H1 (cell line): ENCODE results near the gene C19orf85. TPM values are rescaled to one million over a fixed set of nuclear protein-coding genes. Genes with fewer than 3 reads are reported as not detected.
A peak's percentile ranks its signal among the peaks of the same experiment; 100 is the strongest.

Experiments
- CTCF ChIA-PET: fragments of 300-600 bp; sonication (Branson Sonifier 250); formaldehyde crosslinking; loops from one replicate; lab custom pipeline; 2021; ENCODE audit not compliant: partially characterized antibody; lab: Charles Lee
- POLR2A ChIA-PET: fragments of 300-600 bp; sonication (Branson Sonifier 250); formaldehyde crosslinking; loops from one replicate; lab custom pipeline; 2021; ENCODE audit warnings: inconsistent platforms; ENCODE audit not compliant: partially characterized antibody; lab: Charles Lee
- DNase-seq, 2 experiments: peaks; one replicate each; pipeline versions ENCODE4 v3.0.0 to v3.0.0-alpha.2; 2010 to 2022; ENCODE audit warnings: low spot score in 2 of 2, low read depth in 1 of 2, mixed read lengths in 1 of 2
- FAIRE-seq: peaks from 2 replicates; lab custom pipeline; 2011; peaks lifted over from hg19 to GRCh38; lab: Jason Lieb, UNC
- H2AFZ ChIP-seq: 2 replicates; pipeline ENCODE4 v1.8.1; 2012; ENCODE audit warnings: low read length, inconsistent platforms
- H2AK5ac ChIP-seq: 2 replicates; pipeline ENCODE4 v1.6.1; 2013; ENCODE audit warnings: low read depth, low read length
- H2BK120ac ChIP-seq: replicated peaks from 2 replicates; pipeline ENCODE3; 2013; ENCODE audit warnings: low read depth, low read length, inconsistent platforms
- H2BK12ac ChIP-seq: 2 replicates; pipeline ENCODE4 v1.6.1; 2013; ENCODE audit warnings: low read depth, low read length
- H2BK15ac ChIP-seq: 2 replicates; pipeline ENCODE4 v1.6.1; 2013; ENCODE audit warnings: low read length
- H2BK20ac ChIP-seq: 2 replicates; pipeline ENCODE4 v1.6.1; 2013; ENCODE audit warnings: low read length
- H2BK5ac ChIP-seq: 2 replicates; pipeline ENCODE4 v1.6.1; 2013; ENCODE audit warnings: low read depth, low read length
- H3K14ac ChIP-seq: 2 replicates; pipeline ENCODE4 v1.6.1; 2013; ENCODE audit warnings: inconsistent platforms; ENCODE audit not compliant: insufficient read length
- H3K18ac ChIP-seq: 2 replicates; pipeline ENCODE4 v1.6.1; 2013; ENCODE audit warnings: low read length; ENCODE audit errors: extremely low read depth
- H3K23ac ChIP-seq: 2 replicates; pipeline ENCODE4 v1.6.1; 2013; ENCODE audit warnings: inconsistent platforms; ENCODE audit not compliant: insufficient read length
- H3K23me2 ChIP-seq: 2 replicates; pipeline ENCODE4 v1.6.1; 2013; ENCODE audit warnings: low read depth, low read length
- H3K27ac ChIP-seq: 2 replicates; pipeline ENCODE4 v1.6.1; 2011; ENCODE audit warnings: low read depth, low read length, inconsistent platforms
- H3K27me3 ChIP-seq, 4 experiments: replicated peaks in 1 of 4; 1 replicate in 1 of 4; 2 replicates in 3 of 4; pipeline versions ENCODE4 v1.6.1 to v1.8.1; 2011 to 2013; ENCODE audit warnings: low read length in 3 of 4, mild to moderate bottlenecking in 3 of 4, inconsistent platforms in 2 of 4, mixed read lengths in 2 of 4, moderate library complexity in 1 of 4; ENCODE audit not compliant: control insufficient read depth in 3 of 4, insufficient read depth in 3 of 4; ENCODE audit errors: extremely low read depth in 1 of 4
- H3K36me3 ChIP-seq, 4 experiments: 2 replicates each; pipeline versions ENCODE4 v1.6.1 to v1.8.1; 2011 to 2013; ENCODE audit warnings: mild to moderate bottlenecking in 4 of 4, low read length in 3 of 4, moderate library complexity in 2 of 4, control low read depth in 1 of 4, inconsistent platforms in 1 of 4; ENCODE audit not compliant: insufficient read depth in 4 of 4, control insufficient read depth in 2 of 4
- H3K4ac ChIP-seq: replicated peaks from 2 replicates; pipeline ENCODE3; 2013; ENCODE audit warnings: low read length, low read depth, mixed read lengths, inconsistent platforms; ENCODE audit not compliant: insufficient read length
- H3K4me1 ChIP-seq, 4 experiments: replicated peaks in 1 of 4; 1 replicate in 1 of 4; 2 replicates in 3 of 4; pipeline versions ENCODE4 v1.6.1 to v1.8.1; 2011 to 2013; ENCODE audit warnings: low read length in 3 of 4, inconsistent platforms in 2 of 4, mixed read lengths in 1 of 4; ENCODE audit not compliant: insufficient read depth in 4 of 4, control insufficient read depth in 3 of 4
- H3K4me2 ChIP-seq, 2 experiments: 2 replicates each; pipeline versions ENCODE4 v1.6.1 to v1.8.1; 2011 to 2013; ENCODE audit warnings: low read depth in 2 of 2, low read length in 2 of 2, control low read depth in 1 of 2, inconsistent platforms in 1 of 2, mild to moderate bottlenecking in 1 of 2; ENCODE audit not compliant: insufficient read depth in 1 of 2
- H3K4me3 ChIP-seq, 4 experiments: fragments of 200-600, 300-600 bp in 1 of 4; sonication (generic), shearing (Covaris generic), sonication (Bioruptor Twin) in 1 of 4; 2 replicates each; pipeline versions ENCODE4 v1.5.1 to v1.8.1; 2011 to 2016; ENCODE audit warnings: low read length in 4 of 4, low read depth in 3 of 4, control low read depth in 2 of 4, inconsistent platforms in 2 of 4, mild to moderate bottlenecking in 2 of 4, mixed read lengths in 1 of 4, moderate library complexity in 1 of 4; ENCODE audit not compliant: insufficient read depth in 2 of 4; ENCODE audit errors: extremely low read depth in 1 of 4
- H3K56ac ChIP-seq: replicated peaks from 2 replicates; pipeline ENCODE3; 2013; ENCODE audit warnings: low read depth, mild to moderate bottlenecking, mixed read lengths, low read length, inconsistent platforms; ENCODE audit not compliant: insufficient read length
- H3K79me1 ChIP-seq: 2 replicates; pipeline ENCODE4 v1.6.1; 2013; ENCODE audit warnings: low read depth, low read length, control low read depth
- H3K79me2 ChIP-seq, 2 experiments: 2 replicates each; pipeline versions ENCODE4 v1.6.1 to v1.8.1; 2012 to 2013; ENCODE audit warnings: low read length in 2 of 2, mild to moderate bottlenecking in 2 of 2, inconsistent platforms in 1 of 2; ENCODE audit not compliant: insufficient read depth in 2 of 2, control insufficient read depth in 1 of 2
- H3K9ac ChIP-seq, 4 experiments: replicated peaks in 1 of 4; 1 replicate in 1 of 4; 2 replicates in 3 of 4; pipeline versions ENCODE4 v1.6.1 to v1.8.1; 2011 to 2013; ENCODE audit warnings: low read depth in 3 of 4, low read length in 3 of 4, control low read depth in 2 of 4, mild to moderate bottlenecking in 2 of 4, moderate library complexity in 2 of 4, inconsistent platforms in 1 of 4; ENCODE audit errors: extremely low read depth in 1 of 4
- H3K9me3 ChIP-seq, 2 experiments: 2 replicates each; pipeline versions ENCODE4 v1.6.1 to v1.8.1; 2012 to 2013; ENCODE audit warnings: mild to moderate bottlenecking in 2 of 2, moderate library complexity in 2 of 2, control low read depth in 1 of 2, inconsistent platforms in 1 of 2, low read depth in 1 of 2, low read length in 1 of 2, mixed read lengths in 1 of 2; ENCODE audit not compliant: insufficient read depth in 2 of 2
- H4K20me1 ChIP-seq, 2 experiments: replicated peaks in 1 of 2; 2 replicates each; pipeline versions ENCODE3 to v1.8.1; 2011 to 2013; ENCODE audit warnings: inconsistent platforms in 2 of 2, low read length in 2 of 2, mild to moderate bottlenecking in 1 of 2; ENCODE audit not compliant: insufficient read depth in 2 of 2, control insufficient read depth in 1 of 2
- H4K5ac ChIP-seq: 2 replicates; pipeline ENCODE4 v1.6.1; 2013; ENCODE audit warnings: low read length, low read depth, mixed read lengths, inconsistent platforms; ENCODE audit not compliant: insufficient read length
- H4K8ac ChIP-seq: 2 replicates; pipeline ENCODE4 v1.8.0; 2013; ENCODE audit warnings: mild to moderate bottlenecking, moderate library complexity, low read length, inconsistent platforms; ENCODE audit not compliant: insufficient read depth; ENCODE audit errors: extremely low read depth
- H4K91ac ChIP-seq: replicated peaks from 2 replicates; pipeline ENCODE3; 2013; ENCODE audit warnings: low read length, mixed read lengths, inconsistent platforms; ENCODE audit not compliant: insufficient read length
- CEBPB ChIP-seq: IDR thresholded peaks from 2 replicates; pipeline ENCODE4 v1.6.1; 2012; ENCODE audit warnings: low read depth, low read length
- EZH2 ChIP-seq: fragments of 200-600 bp; sonication (generic); IDR thresholded peaks from 2 replicates; pipeline ENCODE4 v1.7.1; 2012; ENCODE audit warnings: low read depth, mild to moderate bottlenecking, moderate library complexity, low read length, inconsistent platforms; ENCODE audit not compliant: severe bottlenecking
- KDM4A ChIP-seq: IDR thresholded peaks from one replicate; pipeline ENCODE4 v1.7.1; 2012; ENCODE audit warnings: low read depth, mild to moderate bottlenecking, moderate library complexity, low read length, inconsistent platforms; ENCODE audit not compliant: severe bottlenecking
- NANOG ChIP-seq: IDR thresholded peaks from 2 replicates; pipeline ENCODE4 v1.6.1; 2011; ENCODE audit warnings: low read length, low read depth, mild to moderate bottlenecking, inconsistent platforms; ENCODE audit not compliant: insufficient read depth, poor library complexity, severe bottlenecking
- POLR2A ChIP-seq, 2 experiments: IDR thresholded peaks; 1 replicate in 1 of 2; 2 replicates in 1 of 2; pipeline ENCODE4 v1.6.1; 2011; ENCODE audit warnings: low read depth in 2 of 2, low read length in 2 of 2, mild to moderate bottlenecking in 2 of 2; ENCODE audit errors: control extremely low read depth in 1 of 2
- SIX5 ChIP-seq: IDR thresholded peaks from 2 replicates; pipeline ENCODE4 v1.6.1; 2011; ENCODE audit warnings: mild to moderate bottlenecking, low read depth, low read length
- SP2 ChIP-seq: IDR thresholded peaks from 2 replicates; pipeline ENCODE4 v1.6.1; 2012; ENCODE audit warnings: mild to moderate bottlenecking, low read length, inconsistent platforms
- SUZ12 ChIP-seq: fragments of 200-600 bp; sonication (generic); IDR thresholded peaks from 2 replicates; pipeline ENCODE4 v1.6.1; 2012; ENCODE audit warnings: mild to moderate bottlenecking, inconsistent platforms, low read length, moderate library complexity, mixed read lengths
- TCF12 ChIP-seq: IDR thresholded peaks from 2 replicates; pipeline ENCODE4 v1.6.1; 2011; ENCODE audit warnings: low read depth, mild to moderate bottlenecking, low read length
- WGBS, 2 experiments: shearing (Covaris generic) in 1 of 2; methylation state at CpG; one replicate each; pipeline versions ENCODE4 v1.1.6 to v1.1.7; 2013 to 2015; ENCODE audit warnings: low lambda C conversion rate in 2 of 2, mixed read lengths in 2 of 2, inconsistent platforms in 1 of 2, low coverage in 1 of 2, missing lambda C conversion rate in 1 of 2; ENCODE audit not compliant: insufficient replicate concordance in 2 of 2, insufficient coverage in 1 of 2, insufficient read length in 1 of 2; ENCODE audit errors: extremely low coverage in 1 of 2, missing lambda C conversion rate in 1 of 2; 5-methylcytosine and 5-hydroxymethylcytosine counted together
- polyA plus RNA-seq, 7 experiments: library from polyadenylated mRNA; depleted of rRNA in 3 of 7; stranded (reverse) in 5 of 7; unstranded in 2 of 7; fragments of >200 nt in 5 of 7; fragments of 200-250 nt in 2 of 7; gene quantifications; 1 replicate in 5 of 7; 2 replicates in 1 of 7; 4 replicates in 1 of 7; pipeline versions ENCODE4 v1.2.1 to v1.2.3, GENCODE V29; 2011 to 2013; ENCODE audit warnings: missing spikeins in 2 of 7, mixed read lengths in 2 of 7
- total RNA-seq: library from RNA; stranded (reverse); fragmentation: NEBNext Ultra II Directional; extraction: Animal tissue kit (Norgen Biotek cat#: 25700); gene quantifications from 2 replicates; pipeline ENCODE4 v1.2.1, GENCODE V29; 2021

Gene C19orf85
- total and polyA plus RNA-seq, 2 of the 8 experiments (the other 6 are each of a cell fraction or from before 2014, with no cell fraction given) = 2.2 to 3.2 TPM

GRCh38 chr19:55451965-55452748, 12.4 kb downstream of the C19orf85 start:
- DNase-seq (peak in 1 of 2 experiments; percentile 70), FAIRE-seq (no peak)
- no peak overlapping the region for H2BK12ac ChIP-seq
- ChIA-PET POLR2A (interaction anchor here (0.5 to 3.0 kb wide), 18 partner anchors 8 to 335 kb away, joined by 3 to 22 read pairs (median 4); partner anchors contain the start of genes ISOC2, PPP1R12C, SHISA7 and UBE2S), CTCF (interaction anchor here (0.9 to 2.5 kb wide), 6 partner anchors 24 to 311 kb away, joined by 3 to 13 read pairs (median 6); partner anchors contain the start of gene DNAAF3)
- H3K9ac ChIP-seq = no peak overlapping the region
- H4K20me1 ChIP-seq = peaks cover 2 to 16% of the 10 kb centered on the region in 2 experiments
- no peak overlapping the region for H2BK5ac ChIP-seq
- H2BK20ac ChIP-seq = no peak overlapping the region
- TF ChIP-seq SP2 = no peak
- TF ChIP-seq SUZ12 = peak; percentile 38; the same call in 1 of the 2 replicates
- TF ChIP-seq POLR2A (IDR thresholded peaks at IDR 0.05; ENCODE audit: control extremely low read depth in 1 of 2, low read depth in 2 of 2, low read length in 2 of 2) = peak in 1 of 2 experiments; percentile 37; a peak in 1 of 3 replicates
- no peak for TF ChIP-seq TCF12
- no peak for TF ChIP-seq NANOG
- TF ChIP-seq KDM4A = peak; percentile 26
- peak; percentile 50; the same call in 1 of the 2 replicates for TF ChIP-seq CEBPB
- TF ChIP-seq SIX5 = no peak
- peak; percentile 32 for TF ChIP-seq EZH2
- peaks cover 0 to 5% (median 0%) of the 10 kb centered on the region in 4 experiments; a peak in 2 of 8 replicates for H3K36me3 ChIP-seq
- peaks cover 0 to 5% (median 2%) of the 10 kb centered on the region in 4 experiments; a peak in 5 of 7 replicates for H3K4me1 ChIP-seq
- H4K8ac ChIP-seq = no peak overlapping the region
- H2BK120ac ChIP-seq = no peak overlapping the region
- H3K14ac ChIP-seq = no peak overlapping the region
- H3K4ac ChIP-seq = no peak overlapping the region
- no peaks in the 10 kb centered on the region for H3K9me3 ChIP-seq
- H3K23ac ChIP-seq = no peak overlapping the region
- no peak overlapping the region for H2AK5ac ChIP-seq
- WGBS, 2 experiments = 11% methylated on average over 21 of the region's 57 CpGs; no CpG with 5 or more reads in 1 of the 2 experiments
- H3K18ac ChIP-seq = no peak overlapping the region
- H4K5ac ChIP-seq = no peak overlapping the region
- peak overlapping the region; percentile 73 to 93 for H3K4me2 ChIP-seq
- no peak overlapping the region for H4K91ac ChIP-seq
- no peak overlapping the region for H3K27ac ChIP-seq
- H2AFZ ChIP-seq = no peak overlapping the region
- no peaks in the 10 kb centered on the region for H3K79me2 ChIP-seq
- no peak overlapping the region for H3K56ac ChIP-seq
- H3K27me3 ChIP-seq = peaks cover 31 to 52% (median 50%) of the 10 kb centered on the region in 4 experiments
- H3K4me3 ChIP-seq = peak overlapping the region; percentile 26 to 69 (median 40); a peak in 7 of 8 replicates
- peaks cover 4% of the 10 kb centered on the region; the same call in 1 of the 2 replicates for H3K79me1 ChIP-seq
- peaks cover 20% of the 10 kb centered on the region; the same call in 1 of the 2 replicates for H3K23me2 ChIP-seq
- H2BK15ac ChIP-seq = no peak overlapping the region
